Caco-2 (cell line): Measurements from ENCODE around the gene LRMDA. TPM values are rescaled to one million over a fixed set of nuclear protein-coding genes. Genes with fewer than 3 reads are reported as not detected.

Experiments
- BruUV-seq: library from RNA; stranded (reverse); fragments of 400-500 nt; replicated peaks from 2 replicates; lab custom pipeline; 2021; lab: Mats Ljungman, UMichigan
- CTCF ChIA-PET: fragments of 300-600 bp; sonication (Branson Sonifier 250); formaldehyde crosslinking; loops from one replicate; lab custom pipeline; 2022; ENCODE audit warnings: antibody characterized with exemption; lab: Charles Lee
- POLR2A ChIA-PET: fragments of 300-600 bp; sonication (Branson Sonifier 250); formaldehyde crosslinking; loops from one replicate; lab custom pipeline; 2022; ENCODE audit warnings: antibody characterized with exemption; lab: Charles Lee
- DNase-seq, 2 experiments: peaks; one replicate each; pipeline versions ENCODE4 v3.0.0 to v3.0.0-alpha.2; 2020 to 2022
- H3K27me3 ChIP-seq: replicated peaks from 2 replicates; pipeline ENCODE4 v1.6.0; 2011; ENCODE audit warnings: low read length; ENCODE audit not compliant: control insufficient read depth, insufficient read depth
- H3K36me3 ChIP-seq: 2 replicates; pipeline ENCODE4 v1.5.1; 2011; ENCODE audit warnings: low read length; ENCODE audit not compliant: control insufficient read depth, insufficient read depth
- H3K4me1 ChIP-seq: fragments of 250-450 bp; sonication (Bioruptor Pico); 2 replicates; pipeline ENCODE4 v1.5.1; 2020; ENCODE audit warnings: mild to moderate bottlenecking
- H3K4me3 ChIP-seq: 2 replicates; pipeline ENCODE4 v1.5.1; 2011; ENCODE audit warnings: low read depth, mild to moderate bottlenecking, control low read depth, low read length
- H3K9me3 ChIP-seq: fragments of 250-450 bp; sonication (Bioruptor Pico); 2 replicates; pipeline ENCODE4 v1.5.1; 2020; ENCODE audit warnings: mild to moderate bottlenecking, moderate library complexity
- H3K27ac Mint-ChIP-seq: one replicate; pipeline ENCODE4 v1.8.0; 2022; ENCODE audit warnings: mixed read lengths; ENCODE audit not compliant: unreplicated experiment
- H3K27me3 Mint-ChIP-seq: one replicate; pipeline ENCODE4 v1.8.0; 2022; ENCODE audit warnings: mixed read lengths; ENCODE audit not compliant: insufficient read depth, unreplicated experiment
- H3K36me3 Mint-ChIP-seq: one replicate; pipeline ENCODE4 v1.8.0; 2022; ENCODE audit warnings: mild to moderate bottlenecking, mixed read lengths; ENCODE audit not compliant: insufficient read depth, unreplicated experiment
- H3K4me1 Mint-ChIP-seq: one replicate; pipeline ENCODE4 v1.8.0; 2022; ENCODE audit warnings: low read depth, mixed read lengths; ENCODE audit not compliant: unreplicated experiment
- H3K4me3 Mint-ChIP-seq: one replicate; pipeline ENCODE4 v1.8.0; 2022; ENCODE audit warnings: mild to moderate bottlenecking, moderate library complexity, mixed read lengths; ENCODE audit not compliant: unreplicated experiment
- H3K9me3 Mint-ChIP-seq: one replicate; pipeline ENCODE4 v1.8.0; 2022; ENCODE audit warnings: mixed read lengths; ENCODE audit not compliant: unreplicated experiment
- CTCF ChIP-seq, 2 experiments: fragments of 200-600 bp in 1 of 2; IDR thresholded peaks; 1 replicate in 1 of 2; 2 replicates in 1 of 2; pipeline versions ENCODE4 v1.5.1 to v1.8.0; 2011 to 2022; ENCODE audit warnings: antibody characterized with exemption in 1 of 2, control low read depth in 1 of 2, inconsistent platforms in 1 of 2, low read depth in 1 of 2, low read length in 1 of 2, mild to moderate bottlenecking in 1 of 2, moderate library complexity in 1 of 2; ENCODE audit not compliant: insufficient read depth in 1 of 2, severe bottlenecking in 1 of 2, unreplicated experiment in 1 of 2
- intact Hi-C: fragments of 100-400 bp; cut with micrococcal nuclease; formaldehyde crosslinking; loops from one replicate; pipeline ENCODE4 v1.10.0; 2022; ENCODE audit not compliant: unreplicated experiment
- total RNA-seq: library from RNA; stranded (reverse); gene quantifications from 2 replicates; pipeline ENCODE4 v1.2.3, GENCODE V29; 2022

LRMDA gene
- total RNA-seq, 1 experiment from 2014 or later: 18.5 TPM

- no peak for DNase-seq
Measured at GRCh38 chr10:75678527-75678926, 247.1 kb downstream of the LRMDA start.

GRCh38 chr10:75679536-75679935 lies 248.1 kb downstream of the LRMDA start:
- ChIA-PET POLR2A (no interaction called here), CTCF (no interaction called here)
- H3K36me3 ChIP-seq: no peaks in the 10 kb centered on the region
- BruUV-seq: no TSS peak
- no peaks in the 10 kb centered on the region for H3K36me3 Mint-ChIP-seq
- intact Hi-C loops: no loop called here
- no peaks in the 10 kb centered on the region for H3K4me1 Mint-ChIP-seq
- no peaks in the 10 kb centered on the region for H3K27me3 Mint-ChIP-seq
- no peak overlapping the region for H3K27ac Mint-ChIP-seq
- DNase-seq: no peak
- H3K9me3 ChIP-seq: no peaks in the 10 kb centered on the region
- H3K4me1 ChIP-seq: no peaks in the 10 kb centered on the region
- H3K9me3 Mint-ChIP-seq: no peaks in the 10 kb centered on the region
- H3K4me3 ChIP-seq: no peak overlapping the region
- no peak overlapping the region for H3K4me3 Mint-ChIP-seq
- no peaks in the 10 kb centered on the region for H3K27me3 ChIP-seq
- TF ChIP-seq CTCF (IDR thresholded peaks at IDR 0.05; ENCODE audit: insufficient read depth in 1 of 2, low read depth in 1 of 2, low read length in 1 of 2, severe bottlenecking in 1 of 2, unreplicated experiment in 1 of 2): no peak

More at GRCh38 chr10:75678527-75678926, 247.1 kb downstream of the LRMDA start:
- no TSS peak for BruUV-seq
- Mint-ChIP-seq H3K27me3 (no peaks in the 10 kb centered on the region), H3K27ac (no peak overlapping the region), H3K36me3 (no peaks in the 10 kb centered on the region), H3K9me3 (no peaks in the 10 kb centered on the region), H3K4me3 (no peak overlapping the region), H3K4me1 (no peaks in the 10 kb centered on the region)
- intact Hi-C loops: no loop called here
- Histone ChIP-seq H3K27me3 (no peaks in the 10 kb centered on the region), H3K36me3 (no peaks in the 10 kb centered on the region), H3K4me3 (no peak overlapping the region), H3K4me1 (no peaks in the 10 kb centered on the region), H3K9me3 (no peaks in the 10 kb centered on the region)
- ChIA-PET POLR2A (no interaction called here), CTCF (no interaction called here)
- TF ChIP-seq CTCF (IDR thresholded peaks at IDR 0.05; ENCODE audit: insufficient read depth in 1 of 2, low read depth in 1 of 2, low read length in 1 of 2, severe bottlenecking in 1 of 2, unreplicated experiment in 1 of 2): no peak

GRCh38 chr10:75681334-75681733 lies 249.9 kb downstream of the LRMDA start:
- H3K9me3 ChIP-seq: no peaks in the 10 kb centered on the region
- ChIA-PET CTCF (no interaction called here), POLR2A (no interaction called here)
- H3K27me3 Mint-ChIP-seq: no peaks in the 10 kb centered on the region
- no peak overlapping the region for H3K4me3 Mint-ChIP-seq
- no peaks in the 10 kb centered on the region for H3K36me3 Mint-ChIP-seq
- H3K27me3 ChIP-seq: no peaks in the 10 kb centered on the region
- no peak overlapping the region for H3K4me3 ChIP-seq
- DNase-seq: no peak
- peaks cover 17% of the 10 kb centered on the region for H3K4me1 ChIP-seq
- H3K4me1 Mint-ChIP-seq: peaks cover 12% of the 10 kb centered on the region
- TF ChIP-seq CTCF (IDR thresholded peaks at IDR 0.05; ENCODE audit: insufficient read depth in 1 of 2, low read depth in 1 of 2, low read length in 1 of 2, severe bottlenecking in 1 of 2, unreplicated experiment in 1 of 2): no peak
- H3K27ac Mint-ChIP-seq: no peak overlapping the region
- BruUV-seq: no TSS peak
- intact Hi-C loops: no loop called here
- no peaks in the 10 kb centered on the region; the same call in 1 of the 2 replicates for H3K36me3 ChIP-seq
- no peaks in the 10 kb centered on the region for H3K9me3 Mint-ChIP-seq
